Spleen (tissue), 7 donors: ENCODE measurements around the gene RNPEP.

Experiments used
- CTCF ChIP-seq, 11 experiments: fragments of 200-600 bp in 7 of 11; fragments of 450-650 bp in 4 of 11; sonication (generic) in 4 of 11; IDR thresholded peaks in 8 of 11; conservative IDR thresholded peaks in 3 of 11; 1 replicate in 7 of 11; 2 replicates in 4 of 11; pipeline versions ENCODE4 v1.4.0 to v1.8.0; 2016 to 2021; ENCODE audit warnings: antibody characterized with exemption in 11 of 11, inconsistent platforms in 4 of 11, mild to moderate bottlenecking in 1 of 11
- POLR2A ChIP-seq, 3 donors: fragments of 450-650 bp; IDR thresholded peaks; one replicate each; pipeline ENCODE4 v1.5.1; 2017; ENCODE audit warnings: antibody characterized with exemption in 3 of 3, mild to moderate bottlenecking in 1 of 3
- POLR2AphosphoS5 ChIP-seq, 3 donors: sonication (generic); formaldehyde crosslinking; IDR thresholded peaks; one replicate each; pipeline ENCODE4 v1.5.1; 2017; ENCODE audit warnings: antibody characterized with exemption in 3 of 3
- donor health status: DM: no; HTN: no; CAD: no; lungs with moderate emphysema.
- donor health status: DM: no; HTN: no; CAD: no.
- donor health status: DM: no; HTN: no; CAD: no.

GRCh38 chr1:201949491-201949890 lies 33.0 kb upstream of the RNPEP start:
- TF ChIP-seq CTCF (IDR thresholded peaks at IDR 0.05 in 8 of 11, conservative IDR thresholded peaks at IDR 0.05 in 3 of 11) (no peak), POLR2A (IDR thresholded peaks at IDR 0.05) (no peak), POLR2AphosphoS5 (IDR thresholded peaks at IDR 0.05) (no peak)
